Endodermal cell (in vitro differentiated cells): ENCODE results near the gene PARG. TPM values are rescaled to one million over a fixed set of nuclear protein-coding genes. Genes with fewer than 3 reads are reported as not detected.

Experiments used
- DNase-seq: peaks from one replicate; pipeline ENCODE4 v3.0.0-alpha.2; 2017
- H3K27ac ChIP-seq: 2 replicates; pipeline ENCODE4 v1.5.1; 2013; ENCODE audit warnings: mild to moderate bottlenecking, low read depth, low read length, moderate library complexity
- H3K27me3 ChIP-seq: 2 replicates; pipeline ENCODE4 v1.6.1; 2013; ENCODE audit warnings: mild to moderate bottlenecking, low read length, moderate library complexity; ENCODE audit not compliant: insufficient read depth, control insufficient read depth, poor library complexity, severe bottlenecking
- H3K36me3 ChIP-seq: 2 replicates; pipeline ENCODE4 v1.7.0; 2013; ENCODE audit warnings: mild to moderate bottlenecking, low read length, moderate library complexity; ENCODE audit not compliant: control insufficient read depth, insufficient read depth
- H3K4me1 ChIP-seq: one replicate; pipeline ENCODE4 v1.7.0; 2013; ENCODE audit warnings: low read length; ENCODE audit not compliant: control insufficient read depth, insufficient read depth
- H3K4me3 ChIP-seq: 2 replicates; pipeline ENCODE4 v1.5.1; 2013; ENCODE audit warnings: mild to moderate bottlenecking, low read length, moderate library complexity
- H3K9ac ChIP-seq: 2 replicates; pipeline ENCODE4 v1.6.1; 2013; ENCODE audit warnings: mild to moderate bottlenecking, low read length, moderate library complexity; ENCODE audit not compliant: poor library complexity, severe bottlenecking; ENCODE audit errors: extremely low read depth
- H3K9me3 ChIP-seq: 2 replicates; pipeline ENCODE4 v1.6.1; 2013; ENCODE audit warnings: mild to moderate bottlenecking, low read length, moderate library complexity; ENCODE audit not compliant: control insufficient read depth
- H3K27ac Mint-ChIP-seq: 2 replicates; pipeline ENCODE4 v1.8.0; 2020; ENCODE audit warnings: mixed read lengths
- H3K27me3 Mint-ChIP-seq: 2 replicates; pipeline ENCODE4 v1.8.0; 2021; ENCODE audit warnings: mild to moderate bottlenecking, mixed read lengths; ENCODE audit not compliant: insufficient read depth
- H3K36me3 Mint-ChIP-seq: 2 replicates; pipeline ENCODE4 v1.8.0; 2020; ENCODE audit warnings: low read depth, mixed read lengths
- H3K4me1 Mint-ChIP-seq: 2 replicates; pipeline ENCODE4 v1.8.0; 2020; ENCODE audit warnings: mixed read lengths
- H3K4me3 Mint-ChIP-seq: 2 replicates; pipeline ENCODE4 v1.8.0; 2020; ENCODE audit warnings: mild to moderate bottlenecking, moderate library complexity, mixed read lengths
- H3K9me3 Mint-ChIP-seq: 2 replicates; pipeline ENCODE4 v1.8.0; 2020; ENCODE audit warnings: mild to moderate bottlenecking, mixed read lengths
- WGBS, 2 experiments: methylation state at CpG; one replicate each; pipeline versions ENCODE4 v1.1.5 to v1.1.7; 2013; ENCODE audit warnings: missing lambda C conversion rate in 2 of 2, mixed read lengths in 1 of 2; ENCODE audit not compliant: insufficient coverage in 1 of 2, insufficient read length in 1 of 2; 5-methylcytosine and 5-hydroxymethylcytosine counted together
- total RNA-seq, 2 donors: library from RNA; stranded (reverse); fragmentation: NEBNext Ultra II Directional in 1 of 2; extraction: Animal tissue kit (Norgen Biotek cat#: 25700) in 1 of 2; gene quantifications; 2 replicates in 1 of 2; 3 replicates in 1 of 2; pipeline ENCODE4 v1.2.1, GENCODE V29; 2021
- TF ChIP-seq, protein P1 (sequence below): fragments of 200-600 bp; sonication (generic); conservative IDR thresholded peaks from 2 replicates; pipeline ENCODE4 v1.5.0; 2021; ENCODE audit warnings: antibody characterized with exemption, mild to moderate bottlenecking

PARG gene
- total RNA-seq, 2 donors from 2014 or later, result 66.3 to 67.4 TPM

DNA sequence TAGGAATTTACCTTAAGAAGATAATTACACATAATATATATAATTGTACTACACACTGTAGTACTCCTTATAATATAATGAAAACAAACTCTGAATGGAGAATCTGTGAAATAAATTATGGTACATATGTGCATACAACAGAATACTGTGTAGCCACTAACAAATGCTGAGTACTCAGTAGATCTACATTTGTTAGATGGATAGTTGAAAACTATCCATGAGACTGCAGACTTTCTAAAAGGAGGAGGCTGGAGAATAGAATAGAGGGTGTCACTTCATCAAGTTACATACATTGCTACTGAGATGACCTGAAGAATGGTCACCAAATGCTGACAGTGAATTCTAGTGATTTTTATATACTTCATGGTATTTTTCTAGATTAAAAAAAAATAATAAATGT lies 111.0 kb downstream of the PARG start:
- H3K4me3 ChIP-seq, result no peak overlapping the region
- TF ChIP-seq, protein P1, sequence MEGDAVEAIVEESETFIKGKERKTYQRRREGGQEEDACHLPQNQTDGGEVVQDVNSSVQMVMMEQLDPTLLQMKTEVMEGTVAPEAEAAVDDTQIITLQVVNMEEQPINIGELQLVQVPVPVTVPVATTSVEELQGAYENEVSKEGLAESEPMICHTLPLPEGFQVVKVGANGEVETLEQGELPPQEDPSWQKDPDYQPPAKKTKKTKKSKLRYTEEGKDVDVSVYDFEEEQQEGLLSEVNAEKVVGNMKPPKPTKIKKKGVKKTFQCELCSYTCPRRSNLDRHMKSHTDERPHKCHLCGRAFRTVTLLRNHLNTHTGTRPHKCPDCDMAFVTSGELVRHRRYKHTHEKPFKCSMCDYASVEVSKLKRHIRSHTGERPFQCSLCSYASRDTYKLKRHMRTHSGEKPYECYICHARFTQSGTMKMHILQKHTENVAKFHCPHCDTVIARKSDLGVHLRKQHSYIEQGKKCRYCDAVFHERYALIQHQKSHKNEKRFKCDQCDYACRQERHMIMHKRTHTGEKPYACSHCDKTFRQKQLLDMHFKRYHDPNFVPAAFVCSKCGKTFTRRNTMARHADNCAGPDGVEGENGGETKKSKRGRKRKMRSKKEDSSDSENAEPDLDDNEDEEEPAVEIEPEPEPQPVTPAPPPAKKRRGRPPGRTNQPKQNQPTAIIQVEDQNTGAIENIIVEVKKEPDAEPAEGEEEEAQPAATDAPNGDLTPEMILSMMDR, result no peak
- H3K4me1 ChIP-seq, result no peaks in the 10 kb centered on the region
- no peak overlapping the region for H3K9ac ChIP-seq
- no peak overlapping the region for H3K27ac Mint-ChIP-seq
- H3K36me3 ChIP-seq, result peaks cover 42% of the 10 kb centered on the region
- no peaks in the 10 kb centered on the region for H3K27me3 ChIP-seq
- peaks cover 18% of the 10 kb centered on the region for H3K4me1 Mint-ChIP-seq
- no peak overlapping the region for H3K4me3 Mint-ChIP-seq
- peaks cover 39% of the 10 kb centered on the region for H3K36me3 Mint-ChIP-seq
- no peak for DNase-seq
- no peaks in the 10 kb centered on the region for H3K27me3 Mint-ChIP-seq
- H3K9me3 ChIP-seq, result no peaks in the 10 kb centered on the region
- H3K27ac ChIP-seq, result peak overlapping the region; percentile 66
- H3K9me3 Mint-ChIP-seq, result no peaks in the 10 kb centered on the region

DNA sequence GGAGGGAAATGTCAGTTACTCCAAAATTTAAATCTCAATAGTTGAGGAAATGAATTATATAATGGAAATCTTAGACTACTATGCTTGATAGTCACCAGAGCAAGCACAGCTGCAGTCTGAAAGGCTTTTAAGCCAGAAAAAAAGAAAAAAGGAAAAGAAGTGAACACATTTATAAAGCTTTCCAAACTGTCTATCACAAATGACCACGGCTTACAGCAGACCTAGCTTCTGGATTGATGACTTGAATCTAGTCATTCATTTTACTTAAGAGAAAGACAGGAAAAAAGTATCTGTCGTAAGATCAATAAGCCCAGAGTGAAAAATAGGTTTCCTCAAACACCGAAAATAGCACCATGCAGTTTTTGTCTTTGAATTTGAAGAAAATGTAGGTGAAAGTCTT lies 111.8 kb downstream of the PARG start:
- peaks cover 13% of the 10 kb centered on the region for H3K4me1 Mint-ChIP-seq
- H3K4me3 ChIP-seq, result no peak overlapping the region

DNA sequence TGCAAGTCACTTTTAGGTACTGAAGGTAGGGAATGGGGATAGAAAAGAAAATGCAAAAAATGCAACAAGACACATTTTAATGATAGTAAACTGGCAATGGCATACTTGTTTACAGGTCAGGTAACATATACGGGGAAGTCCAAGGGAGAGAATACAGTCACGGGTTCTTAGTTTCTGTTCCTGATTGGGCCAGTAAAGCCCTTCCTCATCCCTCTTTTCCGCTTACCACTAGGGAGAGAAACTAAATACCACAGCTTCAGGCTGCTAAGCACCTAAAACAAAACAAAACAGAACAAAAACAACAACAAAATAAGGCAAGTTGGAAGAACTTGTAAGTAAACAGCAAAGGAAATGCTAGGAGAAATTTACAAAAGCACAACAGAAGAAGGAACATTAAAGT lies 114.5 kb downstream of the PARG start:
- 88 to 97% methylated on average over 1 to 3 of the region's 3 CpGs for WGBS, 2 experiments
- H3K27ac ChIP-seq, result no peak overlapping the region
- no peak overlapping the region for H3K9ac ChIP-seq

More for the DNA sequence above, 111.8 kb downstream of the PARG start:
- Mint-ChIP-seq H3K27me3 (no peaks in the 10 kb centered on the region), H3K27ac (peak overlapping the region; percentile 58), H3K36me3 (peaks cover 43% of the 10 kb centered on the region), H3K9me3 (no peaks in the 10 kb centered on the region), H3K4me3 (no peak overlapping the region)
- Histone ChIP-seq H3K4me1 (no peaks in the 10 kb centered on the region), H3K27ac (peak overlapping the region; percentile 66), H3K27me3 (no peaks in the 10 kb centered on the region), H3K9me3 (no peaks in the 10 kb centered on the region), H3K36me3 (peaks cover 47% of the 10 kb centered on the region), H3K9ac (no peak overlapping the region)
- TF ChIP-seq, protein P1, result no peak
- no peak for DNase-seq
- WGBS, 2 experiments, result 93% methylated on average over 3 of the region's 3 CpGs; no CpG with 5 or more reads in 1 of the 2 experiments

More for the DNA sequence above, 114.5 kb downstream of the PARG start:
- Histone ChIP-seq H3K4me1 (no peaks in the 10 kb centered on the region), H3K9me3 (peaks cover 5% of the 10 kb centered on the region), H3K27me3 (no peaks in the 10 kb centered on the region), H3K4me3 (no peak overlapping the region), H3K36me3 (peaks cover 59% of the 10 kb centered on the region)
- no peak overlapping the region for H3K4me3 Mint-ChIP-seq
- TF ChIP-seq, protein P1, result no peak
- H3K27ac Mint-ChIP-seq, result peak overlapping the region; percentile 44
- no peaks in the 10 kb centered on the region for H3K27me3 Mint-ChIP-seq
- peaks cover 56% of the 10 kb centered on the region for H3K36me3 Mint-ChIP-seq
- peaks cover 5% of the 10 kb centered on the region for H3K9me3 Mint-ChIP-seq
- H3K4me1 Mint-ChIP-seq, result peaks cover 12% of the 10 kb centered on the region
- DNase-seq, result no peak
